ENCODE data around the gene IL20RB. TPM values are rescaled to one million over a fixed set of nuclear protein-coding genes. Genes with fewer than 3 reads are reported as not detected.
"Not testable (repeated sequence)": the region's sequence is repeated elsewhere in the genome, so short reads cannot be mapped to it uniquely, and the experiment has no call there.

Gene IL20RB
- total RNA-seq, 4 donors from 2014 or later: 0.75 to 1.4 (median 1.1) TPM

DNA sequence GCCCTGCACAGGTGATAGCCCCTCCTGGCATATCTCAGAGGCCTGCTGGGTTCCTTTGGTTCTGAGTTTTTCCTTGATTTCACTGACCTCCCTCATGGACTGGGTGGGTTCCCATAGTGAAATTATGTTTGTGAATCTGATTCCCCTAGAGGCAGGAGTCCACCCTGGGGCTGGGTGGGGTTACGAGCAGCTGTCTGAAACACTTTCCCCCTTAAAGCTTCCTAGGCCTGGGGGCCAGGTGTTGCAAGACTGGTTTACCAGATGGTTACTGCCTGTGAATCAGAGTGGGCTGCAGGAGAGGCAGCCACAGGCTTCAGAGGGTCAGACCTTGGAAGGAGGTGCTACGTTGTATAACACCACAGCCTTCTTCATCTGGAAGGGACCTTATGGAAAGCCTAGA lies 34.3 kb downstream of the IL20RB start:
- H3K4me3 ChIP-seq: no peak overlapping the region
- H3K27ac ChIP-seq (replicated peaks in 1 of 4): no peak overlapping the region
- 96% methylated on average over 2 of the region's 2 CpGs for WGBS
- peaks cover 12 to 24% (median 19%) of the 10 kb centered on the region in 4 donors for H3K4me1 ChIP-seq
- no peak for DNase-seq (ENCODE audit: extremely low spot score)
- intact Hi-C loops (cut with DNase I): no loop called here
- no peaks in the 10 kb centered on the region for H3K27me3 ChIP-seq
- no peaks in the 10 kb centered on the region for H3K9me3 ChIP-seq
- TF ChIP-seq POLR2A (IDR thresholded peaks at IDR 0.05; ENCODE audit: low read depth) (no peak), EP300 (IDR thresholded peaks at IDR 0.05) (no peak), POLR2AphosphoS5 (IDR thresholded peaks at IDR 0.05) (no peak)
- TF ChIP-seq, protein P1, sequence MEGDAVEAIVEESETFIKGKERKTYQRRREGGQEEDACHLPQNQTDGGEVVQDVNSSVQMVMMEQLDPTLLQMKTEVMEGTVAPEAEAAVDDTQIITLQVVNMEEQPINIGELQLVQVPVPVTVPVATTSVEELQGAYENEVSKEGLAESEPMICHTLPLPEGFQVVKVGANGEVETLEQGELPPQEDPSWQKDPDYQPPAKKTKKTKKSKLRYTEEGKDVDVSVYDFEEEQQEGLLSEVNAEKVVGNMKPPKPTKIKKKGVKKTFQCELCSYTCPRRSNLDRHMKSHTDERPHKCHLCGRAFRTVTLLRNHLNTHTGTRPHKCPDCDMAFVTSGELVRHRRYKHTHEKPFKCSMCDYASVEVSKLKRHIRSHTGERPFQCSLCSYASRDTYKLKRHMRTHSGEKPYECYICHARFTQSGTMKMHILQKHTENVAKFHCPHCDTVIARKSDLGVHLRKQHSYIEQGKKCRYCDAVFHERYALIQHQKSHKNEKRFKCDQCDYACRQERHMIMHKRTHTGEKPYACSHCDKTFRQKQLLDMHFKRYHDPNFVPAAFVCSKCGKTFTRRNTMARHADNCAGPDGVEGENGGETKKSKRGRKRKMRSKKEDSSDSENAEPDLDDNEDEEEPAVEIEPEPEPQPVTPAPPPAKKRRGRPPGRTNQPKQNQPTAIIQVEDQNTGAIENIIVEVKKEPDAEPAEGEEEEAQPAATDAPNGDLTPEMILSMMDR (IDR thresholded peaks at IDR 0.05): no peak
- H3K36me3 ChIP-seq: no peaks in the 10 kb centered on the region

DNA sequence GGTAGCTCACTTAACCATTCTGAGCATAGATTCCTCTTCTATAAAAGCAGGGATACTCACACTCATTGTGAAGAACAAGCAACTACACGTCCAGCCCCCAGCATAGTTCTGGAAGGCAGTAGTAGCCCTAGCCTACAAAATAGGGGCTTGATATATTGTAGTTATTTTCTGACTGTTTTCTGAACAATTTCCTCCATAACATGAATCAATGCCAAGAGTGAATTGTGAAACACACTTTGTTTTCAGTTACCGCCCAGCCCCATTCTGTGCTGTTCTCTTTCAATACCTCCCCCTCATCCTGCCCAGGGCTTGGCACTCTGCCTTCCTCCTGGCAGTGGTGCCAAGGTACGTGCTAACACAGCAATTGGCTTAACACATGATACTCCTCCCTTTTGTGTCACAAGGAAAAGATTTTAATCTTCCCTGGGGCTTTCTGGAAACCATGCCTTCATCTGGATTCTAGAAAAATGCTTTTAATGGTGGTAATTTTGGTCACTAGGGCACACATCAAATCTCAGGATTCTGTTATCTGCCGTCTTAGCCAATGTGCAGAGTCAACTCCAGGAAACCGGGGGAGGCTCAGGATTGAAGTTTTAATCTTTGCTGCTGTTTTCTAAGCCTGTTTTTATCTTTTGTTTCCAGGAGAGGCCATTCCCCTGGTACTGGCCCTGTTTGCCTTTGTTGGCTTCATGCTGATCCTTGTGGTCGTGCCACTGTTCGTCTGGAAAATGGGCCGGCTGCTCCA lies 37.2 kb downstream of the IL20RB start:
- H3K4me1 ChIP-seq: peaks cover 12 to 24% (median 19%) of the 10 kb centered on the region in 4 donors
- WGBS: 35% methylated on average over 8 of the region's 8 CpGs
- no peaks in the 10 kb centered on the region for H3K9me3 ChIP-seq

DNA sequence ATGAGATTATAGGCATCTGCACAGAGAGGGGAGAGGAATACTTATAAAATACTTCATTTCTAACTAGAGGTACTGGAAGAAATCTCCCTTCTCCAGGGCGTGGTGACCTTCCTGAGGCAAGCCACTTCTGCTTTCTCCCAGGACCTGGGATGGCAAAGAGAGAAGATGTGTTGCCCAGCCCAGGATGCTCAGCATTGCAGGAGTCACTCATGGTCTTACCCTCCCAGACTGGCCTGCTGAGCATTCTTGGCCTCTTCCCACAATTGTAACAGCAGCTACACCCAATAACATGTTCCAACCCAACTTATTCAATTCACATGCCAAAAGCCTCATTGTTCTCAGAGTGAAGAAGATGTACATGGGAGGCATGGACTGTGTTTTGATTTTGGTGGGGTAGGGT lies 37.9 kb downstream of the IL20RB start:
- H3K27ac ChIP-seq (replicated peaks in 1 of 4): peak overlapping the region; percentile 62 to 84 (median 71)
- TF ChIP-seq POLR2A (IDR thresholded peaks at IDR 0.05; ENCODE audit: low read depth) (no peak), EP300 (IDR thresholded peaks at IDR 0.05) (no peak), POLR2AphosphoS5 (IDR thresholded peaks at IDR 0.05) (no peak)
- TF ChIP-seq, protein P1 (IDR thresholded peaks at IDR 0.05): no peak
- peaks cover 12 to 24% (median 19%) of the 10 kb centered on the region in 4 donors for H3K4me1 ChIP-seq
- H3K36me3 ChIP-seq: no peaks in the 10 kb centered on the region
- no peak overlapping the region for H3K4me3 ChIP-seq
- DNase-seq (ENCODE audit: extremely low spot score): peak; percentile 80
- no peaks in the 10 kb centered on the region for H3K27me3 ChIP-seq
- intact Hi-C loops (cut with DNase I): no loop called here
- 89% methylated on average over 1 of the region's 1 CpG for WGBS
- H3K9me3 ChIP-seq: no peaks in the 10 kb centered on the region

More for the DNA sequence above, 37.2 kb downstream of the IL20RB start:
- DNase-seq (ENCODE audit: extremely low spot score): peak; percentile 94
- Histone ChIP-seq H3K27me3 (no peaks in the 10 kb centered on the region), H3K36me3 (no peaks in the 10 kb centered on the region), H3K27ac (replicated peaks in 1 of 4) (peak overlapping the region; percentile 62 to 84 (median 71)), H3K4me3 (peak overlapping the region in 1 of 4 donors; percentile 1)
- TF ChIP-seq POLR2AphosphoS5 (IDR thresholded peaks at IDR 0.05) (peak; percentile 74 to 81), POLR2A (IDR thresholded peaks at IDR 0.05; ENCODE audit: low read depth) (no peak)
- intact Hi-C loops (cut with DNase I): no loop called here

DNA sequence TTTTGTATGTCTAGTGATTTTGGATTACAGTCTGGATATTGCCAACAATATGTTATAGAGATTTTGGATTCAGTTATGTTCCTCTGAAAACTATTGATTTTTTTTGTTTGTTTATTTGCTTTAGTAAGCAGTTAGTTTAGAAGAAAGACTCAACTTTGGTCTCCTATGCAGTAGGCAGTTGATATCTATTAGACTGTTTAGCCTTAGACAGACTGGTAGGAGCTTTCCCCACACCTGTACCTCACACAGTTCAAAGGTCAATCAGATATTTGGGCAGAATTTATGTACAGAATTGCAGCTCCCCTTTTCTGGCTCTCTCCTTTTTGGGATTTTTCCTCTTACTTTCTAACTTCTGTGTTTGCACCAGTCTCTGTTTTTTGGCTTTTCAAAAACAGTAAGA lies 42.3 kb downstream of the IL20RB start:
- intact Hi-C loops (cut with DNase I): no loop called here
- no peaks in the 10 kb centered on the region for H3K36me3 ChIP-seq
- TF ChIP-seq POLR2A (IDR thresholded peaks at IDR 0.05; ENCODE audit: low read depth): no peak
- TF ChIP-seq, protein P1 (IDR thresholded peaks at IDR 0.05): no peak
- no peak overlapping the region for H3K27ac ChIP-seq (replicated peaks in 1 of 4)
- DNase-seq (ENCODE audit: extremely low spot score): no peak
- peaks cover 5 to 14% (median 10%) of the 10 kb centered on the region in 4 donors for H3K4me1 ChIP-seq
- H3K4me3 ChIP-seq: no peak overlapping the region
- no peaks in the 10 kb centered on the region for H3K9me3 ChIP-seq
- no peaks in the 10 kb centered on the region for H3K27me3 ChIP-seq

DNA sequence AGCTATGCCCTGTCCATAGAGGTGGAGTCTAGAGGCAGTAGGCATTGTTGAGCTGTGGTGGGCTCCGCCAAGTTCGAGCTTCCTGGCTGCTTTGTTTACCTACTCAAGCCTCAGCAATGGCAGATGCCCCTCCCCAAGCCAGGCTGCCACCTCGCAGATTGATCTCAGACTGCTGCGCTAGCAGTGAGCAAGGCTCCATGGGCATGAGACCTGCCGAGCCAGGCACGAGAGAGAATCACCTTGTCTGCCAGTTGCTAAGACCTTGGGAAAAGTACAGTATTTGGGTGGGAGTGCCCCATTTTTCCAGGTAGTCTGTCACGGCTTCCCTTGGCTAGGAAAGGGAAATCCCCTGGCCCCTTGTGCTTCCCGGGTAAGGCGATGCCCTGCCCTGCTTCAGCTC lies 49.6 kb downstream of the IL20RB start:
- H3K4me1 ChIP-seq; H3K9me3 ChIP-seq; H3K4me3 ChIP-seq; intact Hi-C loops (cut with DNase I); H3K36me3 ChIP-seq; H3K27ac ChIP-seq (replicated peaks in 1 of 4); H3K27me3 ChIP-seq: not testable (repeated sequence)
- 79% methylated on average over 2 of the region's 9 CpGs for WGBS
- peak; percentile 68 for DNase-seq (ENCODE audit: extremely low spot score)

DNA sequence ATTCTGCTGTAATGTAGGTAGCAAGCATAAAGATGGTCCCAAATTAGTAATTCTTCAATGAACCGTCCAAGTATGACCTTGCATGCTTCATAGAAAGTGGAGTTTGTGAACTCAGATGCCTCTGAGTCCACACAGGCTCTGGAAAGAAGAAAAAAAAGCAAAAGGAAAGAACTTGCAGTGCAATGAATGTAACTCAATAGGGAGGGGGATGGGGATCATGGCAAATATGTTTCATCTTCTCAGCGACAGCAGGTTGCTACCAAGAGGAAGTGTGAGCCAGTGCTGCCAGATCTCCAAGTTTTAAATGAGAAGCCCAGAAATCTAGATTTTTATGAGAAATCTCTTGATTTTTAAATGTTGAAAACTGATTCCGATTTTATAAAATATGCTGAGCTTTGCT lies 50.3 kb downstream of the IL20RB start:
- Histone ChIP-seq H3K9me3 (no peaks in the 10 kb centered on the region), H3K27me3 (no peaks in the 10 kb centered on the region), H3K36me3 (no peaks in the 10 kb centered on the region), H3K4me3 (no peak overlapping the region), H3K27ac (replicated peaks in 1 of 4) (no peak overlapping the region), H3K4me1 (peaks cover 0 to 4% (median 0%) of the 10 kb centered on the region in 4 donors)
- 73% methylated on average over 3 of the region's 3 CpGs for WGBS
- no peak for DNase-seq (ENCODE audit: extremely low spot score)
- no peak for TF ChIP-seq EP300 (IDR thresholded peaks at IDR 0.05)
- TF ChIP-seq, protein P1 (IDR thresholded peaks at IDR 0.05): no peak
- TF ChIP-seq POLR2AphosphoS5 (IDR thresholded peaks at IDR 0.05): no peak
- no peak for TF ChIP-seq POLR2A (IDR thresholded peaks at IDR 0.05; ENCODE audit: low read depth)
- intact Hi-C loops (cut with DNase I): no loop called here
